Measurements from ENCODE around the gene TREML2. TPM values are rescaled to one million over a fixed set of nuclear protein-coding genes. Genes with fewer than 3 reads are reported as not detected.

TREML2 gene
- polyA plus RNA-seq, 1 donor = 0.43 TPM

DNA sequence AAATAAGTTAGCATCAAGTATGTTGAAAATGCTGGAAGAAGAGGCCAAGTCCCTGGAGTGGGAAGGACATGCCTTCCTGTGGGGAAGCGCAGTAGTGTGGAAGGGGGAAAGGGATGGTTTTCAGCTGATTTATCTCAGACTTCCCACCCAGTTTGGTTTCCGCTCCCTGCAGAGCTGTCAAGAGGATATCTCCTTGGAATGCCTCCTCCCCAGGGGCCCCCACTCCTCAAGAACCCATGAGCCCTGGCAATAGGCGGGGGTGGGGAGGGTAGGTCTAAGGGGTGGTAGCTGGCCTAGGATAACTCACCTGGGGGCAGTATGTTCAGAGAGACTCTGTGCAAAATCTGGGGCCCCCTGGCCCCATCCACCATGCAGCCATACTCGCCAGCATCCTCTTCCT lies 47.5 kb downstream of the TREML2 start:
- no peak for DNase-seq
- Histone ChIP-seq H3K4me1 (ENCODE audit: control insufficient read depth, insufficient read depth, low read length) (no peaks in the 10 kb centered on the region), H3K4me3 (ENCODE audit: low read length) (no peak overlapping the region), H3K36me3 (ENCODE audit: control insufficient read depth, insufficient read depth, low read length) (no peaks in the 10 kb centered on the region), H3K27me3 (ENCODE audit: control insufficient read depth, insufficient read depth, low read length) (peaks cover 10% of the 10 kb centered on the region), H3K27ac (ENCODE audit: low read length) (no peak overlapping the region), H3K9me3 (ENCODE audit: control insufficient read depth, low read depth, low read length) (no peaks in the 10 kb centered on the region)
- WGBS (ENCODE audit: insufficient coverage, low lambda C conversion rate) = 80% methylated on average over 1 of the region's 4 CpGs

DNA sequence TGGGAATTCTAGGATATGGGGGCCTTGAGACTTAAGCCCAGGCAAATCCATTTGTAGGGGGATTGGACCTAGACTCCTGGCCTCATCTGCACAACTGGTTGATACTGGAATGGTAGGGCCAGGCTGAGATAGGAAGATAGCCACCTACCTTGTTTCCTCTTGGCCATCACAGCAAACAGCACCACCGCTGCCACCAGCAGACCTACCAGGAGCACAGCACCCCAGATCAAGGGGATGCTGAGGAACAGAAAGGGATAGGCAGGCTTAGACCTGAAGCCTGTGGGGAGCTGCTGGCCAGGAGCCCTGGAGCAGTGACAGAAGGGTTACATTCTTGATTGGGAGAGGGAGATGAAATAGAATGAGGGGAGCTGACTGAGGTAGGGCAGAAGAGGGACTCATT lies 50.3 kb downstream of the TREML2 start:
- no peaks in the 10 kb centered on the region for H3K4me1 ChIP-seq (ENCODE audit: control insufficient read depth, insufficient read depth, low read length)
- H3K4me3 ChIP-seq (ENCODE audit: low read length) = no peak overlapping the region
- WGBS (ENCODE audit: insufficient coverage, low lambda C conversion rate) = no CpG with 5 or more reads among the region's 1 CpG
- H3K36me3 ChIP-seq (ENCODE audit: control insufficient read depth, insufficient read depth, low read length) = no peaks in the 10 kb centered on the region
- peaks cover 4% of the 10 kb centered on the region for H3K27me3 ChIP-seq (ENCODE audit: control insufficient read depth, insufficient read depth, low read length)
- H3K9me3 ChIP-seq (ENCODE audit: control insufficient read depth, low read depth, low read length) = no peaks in the 10 kb centered on the region
- no peak for DNase-seq
- no peak overlapping the region for H3K27ac ChIP-seq (ENCODE audit: low read length)

DNA sequence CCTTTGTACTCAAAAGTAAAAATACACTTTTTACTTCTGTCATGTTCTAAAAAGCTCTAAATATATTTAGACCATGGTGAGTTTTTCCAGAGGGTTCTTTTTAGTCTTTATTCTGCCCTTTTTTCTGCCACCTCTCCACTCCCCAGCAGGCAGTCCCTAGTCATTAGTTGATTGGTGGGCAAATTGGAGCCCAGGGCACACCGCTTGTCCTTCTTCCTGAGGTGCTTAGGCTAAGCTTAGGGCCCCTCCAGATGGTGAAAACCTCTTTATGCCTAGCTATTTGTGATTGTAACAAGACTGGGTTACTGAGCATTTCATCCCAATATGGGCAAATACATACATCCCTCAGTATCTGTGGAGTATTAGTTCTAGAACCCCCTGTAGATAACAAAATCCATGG lies 53.0 kb downstream of the TREML2 start:
- DNase-seq = no peak
- no peaks in the 10 kb centered on the region for H3K36me3 ChIP-seq (ENCODE audit: control insufficient read depth, insufficient read depth, low read length)
- no peak overlapping the region for H3K4me3 ChIP-seq (ENCODE audit: low read length)
- no peaks in the 10 kb centered on the region for H3K27me3 ChIP-seq (ENCODE audit: control insufficient read depth, insufficient read depth, low read length)
- WGBS (ENCODE audit: insufficient coverage, low lambda C conversion rate) = no CpG with 5 or more reads among the region's 1 CpG
- H3K27ac ChIP-seq (ENCODE audit: low read length) = no peak overlapping the region
- H3K9me3 ChIP-seq (ENCODE audit: control insufficient read depth, low read depth, low read length) = no peaks in the 10 kb centered on the region
- H3K4me1 ChIP-seq (ENCODE audit: control insufficient read depth, insufficient read depth, low read length) = no peaks in the 10 kb centered on the region

Other genes starting within 250 kb of the TREML2 start
- 164 TPM for gene UNC5CL, start 161.9 kb downstream of the TREML2 start, polyA plus RNA-seq
- 2.3 TPM for gene TSPO2, start 158.7 kb downstream of the TREML2 start, polyA plus RNA-seq
- 5.6 TPM for gene APOBEC2, start 147.9 kb downstream of the TREML2 start, polyA plus RNA-seq
- gene OARD1, start 128.8 kb downstream of the TREML2 start, polyA plus RNA-seq = 82.5 TPM
- gene NFYA, start 128.2 kb downstream of the TREML2 start, polyA plus RNA-seq = 29.3 TPM
- gene TREML1, start 46.8 kb downstream of the TREML2 start, polyA plus RNA-seq = 0.07 TPM
- gene TREM2, start 38.0 kb downstream of the TREML2 start, polyA plus RNA-seq = 0.28 TPM
- not detected for gene TREML4, start 27.2 kb upstream of the TREML2 start, polyA plus RNA-seq
- gene TREM1, start 85.5 kb upstream of the TREML2 start, polyA plus RNA-seq = 0.06 TPM
- gene NCR2, start 134.5 kb upstream of the TREML2 start, polyA plus RNA-seq = 0.42 TPM